NCI-H1092 treated with DMSO at 0.1 percent for 48 hours (cell line): Measurements from ENCODE around the gene KCNS1.
"Not testable (repeated sequence)": the region's sequence is repeated elsewhere in the genome, so short reads cannot be mapped to it uniquely, and the experiment has no call there.

ENCODE experiments used
- DNase-seq: peaks from one replicate; lab custom pipeline; 2025; lab: John Stamatoyannopoulos, UW

KCNS1 gene

DNA sequence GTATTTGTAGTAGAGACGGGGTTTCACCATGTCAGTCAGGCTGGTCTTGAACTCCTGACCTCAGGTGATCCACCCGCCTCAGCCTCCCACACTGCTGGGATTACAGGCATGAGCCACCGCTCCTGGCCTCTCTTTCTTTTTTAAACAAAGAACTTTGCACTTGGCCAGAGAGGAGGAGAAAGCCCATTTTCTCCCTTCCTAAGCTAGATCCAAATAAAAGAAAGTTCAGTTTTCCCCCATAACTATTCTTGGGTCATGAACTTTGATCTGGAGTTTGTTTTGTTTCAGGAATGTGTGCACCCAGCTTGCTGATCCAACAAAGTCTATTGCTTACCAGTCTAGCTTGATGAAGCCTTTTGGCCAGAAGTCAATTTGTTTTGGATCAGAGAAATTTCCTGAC lies 23.4 kb downstream of the KCNS1 start:
- DNase-seq = no peak

DNA sequence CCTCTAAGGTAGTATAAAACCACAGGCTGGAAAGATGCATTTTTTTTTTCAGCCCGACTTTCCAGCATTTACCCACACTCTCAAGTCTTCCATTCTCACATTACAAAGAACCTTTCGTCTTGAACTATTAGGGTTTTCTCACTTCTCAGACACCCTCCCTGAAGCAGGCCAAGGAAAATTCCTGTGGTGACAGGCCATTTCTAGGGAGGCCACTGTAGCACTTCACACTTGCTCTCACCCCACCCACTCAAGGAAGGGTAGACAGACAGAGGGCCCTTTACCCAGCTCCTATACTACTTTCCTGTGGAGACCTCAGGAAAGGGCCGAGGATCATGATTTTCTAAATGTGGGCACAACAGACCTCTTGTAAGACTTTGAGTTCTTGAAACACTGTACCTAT lies 27.7 kb downstream of the KCNS1 start:
- no peak for DNase-seq

DNA sequence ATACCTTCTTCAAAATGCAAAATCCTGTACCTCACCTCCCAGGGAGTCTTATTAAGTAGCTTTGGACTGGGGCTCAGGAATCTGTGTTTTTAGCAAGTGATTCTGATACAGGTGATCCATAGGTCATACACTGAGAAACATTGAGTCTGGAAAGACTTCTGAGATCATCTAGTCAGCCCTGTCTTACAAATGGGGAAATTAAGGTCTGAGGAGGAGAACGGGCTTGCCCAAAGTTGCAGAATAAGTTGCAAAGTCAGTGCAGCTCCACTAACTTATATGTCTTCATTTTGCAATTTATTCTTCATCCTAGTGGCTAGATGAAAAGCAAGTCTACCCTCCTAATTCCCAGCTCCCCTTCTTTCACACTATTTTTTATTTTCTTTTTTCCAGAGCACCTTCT lies 28.9 kb downstream of the KCNS1 start:
- DNase-seq = no peak

DNA sequence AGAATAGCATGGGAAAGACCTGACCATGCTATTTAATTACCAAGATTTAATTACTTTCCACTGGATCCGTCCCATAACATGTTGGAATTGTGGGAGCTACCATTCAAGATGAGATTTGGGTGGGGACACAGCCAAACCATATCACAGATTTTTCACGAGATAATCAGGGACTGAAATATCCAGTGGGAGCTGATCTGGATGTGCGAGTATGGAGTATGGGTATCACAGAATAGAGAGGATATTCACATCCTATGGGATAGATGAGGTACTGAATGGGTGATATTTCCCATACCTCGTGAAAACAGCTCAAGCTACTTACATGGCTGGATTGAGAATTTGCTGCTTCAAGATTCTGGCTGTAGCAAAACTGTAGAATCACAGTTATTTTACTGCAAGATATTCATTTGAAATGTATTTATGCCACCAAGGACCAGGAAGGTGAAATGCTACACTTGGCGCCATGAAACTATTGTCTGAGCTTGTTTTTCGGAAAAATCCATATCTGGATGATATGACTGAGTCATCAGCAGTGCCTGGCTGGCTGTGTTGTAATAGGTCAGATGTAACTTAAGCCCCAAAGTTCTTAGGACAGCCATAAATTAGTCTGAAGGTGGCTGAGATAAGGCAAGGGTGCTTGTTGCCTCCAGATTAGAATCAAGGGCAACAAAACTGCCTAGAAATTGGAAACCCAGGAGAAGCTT lies 29.8 kb downstream of the KCNS1 start:
- DNase-seq = no peak

DNA sequence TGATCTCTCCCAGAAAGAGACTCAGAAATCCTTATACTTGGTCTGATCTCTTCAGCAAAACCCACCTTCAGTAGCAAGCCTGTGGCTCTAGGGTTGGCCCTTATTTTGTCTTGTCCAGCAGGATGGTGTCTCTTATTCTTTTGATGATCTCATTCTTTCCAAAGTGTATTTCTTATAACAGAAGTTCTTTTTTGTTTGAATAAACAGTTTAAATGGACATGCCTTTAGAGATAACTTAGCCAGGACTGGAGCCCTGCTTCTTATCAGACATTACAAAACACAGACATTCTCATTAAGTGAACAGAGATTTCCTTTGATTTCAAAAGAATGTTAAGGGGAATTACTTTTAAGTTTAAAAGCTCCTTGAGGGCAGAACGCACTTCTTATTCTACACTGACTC lies 31.7 kb downstream of the KCNS1 start:
- DNase-seq = no peak

DNA sequence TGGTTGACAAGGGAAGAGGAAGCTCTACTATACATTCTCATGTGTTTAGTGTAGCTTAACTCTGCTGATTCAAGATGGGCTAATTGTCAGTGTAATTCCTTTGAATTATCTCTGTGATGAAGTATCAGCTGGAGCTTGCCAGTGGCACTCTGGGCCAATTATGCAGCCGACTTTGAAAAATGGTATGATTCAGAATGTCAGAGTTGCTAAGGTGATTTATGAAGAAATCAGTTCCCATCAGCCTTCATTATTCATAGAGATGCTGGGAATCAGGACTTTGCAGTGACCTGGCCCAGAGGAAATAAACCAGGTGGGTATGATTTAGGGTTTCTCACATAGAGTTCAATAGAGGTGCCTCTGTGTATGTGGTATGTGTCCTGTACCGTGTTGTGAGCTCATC lies 33.4 kb downstream of the KCNS1 start:
- DNase-seq = no peak

DNA sequence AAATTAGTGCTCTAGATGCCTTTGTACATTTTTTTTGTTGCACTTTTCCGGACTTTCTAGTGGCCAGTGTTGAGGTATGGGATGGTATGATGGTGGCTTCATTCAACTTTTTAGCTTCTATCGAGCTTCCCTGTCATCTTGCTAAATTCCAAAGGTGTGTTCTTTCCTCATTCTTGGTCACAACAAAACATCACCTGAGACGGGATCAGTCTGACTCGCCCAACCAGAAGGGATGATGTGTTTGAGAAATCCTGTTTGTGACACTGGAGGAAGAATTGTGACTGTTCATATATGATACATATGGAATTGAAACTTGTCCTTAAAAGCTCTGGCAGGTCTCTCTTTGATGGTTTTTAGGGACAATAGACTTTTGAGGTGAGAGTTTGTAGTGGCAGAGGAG lies 33.8 kb downstream of the KCNS1 start:
- no peak for DNase-seq

DNA sequence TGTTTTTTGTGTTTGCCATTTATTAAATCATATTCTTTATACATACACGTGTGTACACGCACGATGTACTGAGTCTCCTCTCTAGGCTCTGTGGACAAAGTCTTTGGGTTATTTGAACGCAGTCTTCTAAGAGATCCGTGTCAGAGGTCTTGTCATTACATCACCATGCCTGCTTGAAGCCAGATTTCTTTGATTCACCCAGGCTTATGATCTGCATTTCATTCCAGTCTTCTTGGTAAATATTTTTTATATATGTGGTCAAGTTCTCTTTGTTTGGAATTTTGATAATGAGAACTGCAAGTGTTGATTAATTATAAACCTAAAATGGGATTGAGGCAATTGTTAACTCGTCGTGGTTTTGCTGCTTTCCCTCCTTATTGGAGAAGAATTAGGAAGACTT lies 34.6 kb downstream of the KCNS1 start:
- no peak for DNase-seq

DNA sequence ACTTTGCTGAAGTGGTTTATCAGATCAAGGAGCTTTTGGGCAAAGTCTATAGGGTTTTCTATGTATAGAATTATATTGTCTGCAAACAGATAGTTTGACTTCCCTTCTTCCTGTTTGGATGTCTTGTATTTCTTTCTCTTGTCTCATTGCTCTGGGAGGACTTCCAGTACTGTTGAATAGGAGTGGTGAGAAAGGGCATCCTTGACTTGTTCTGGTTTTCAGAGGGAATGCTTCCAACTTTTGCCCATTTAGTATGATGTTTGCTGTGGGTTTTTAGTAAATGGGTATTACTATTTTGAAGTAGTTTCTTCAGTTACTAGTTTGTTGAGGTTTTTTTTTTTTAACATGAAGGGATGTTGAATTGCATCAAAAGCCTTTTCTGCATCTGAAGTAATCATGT lies 36.1 kb downstream of the KCNS1 start:
- no peak for DNase-seq

DNA sequence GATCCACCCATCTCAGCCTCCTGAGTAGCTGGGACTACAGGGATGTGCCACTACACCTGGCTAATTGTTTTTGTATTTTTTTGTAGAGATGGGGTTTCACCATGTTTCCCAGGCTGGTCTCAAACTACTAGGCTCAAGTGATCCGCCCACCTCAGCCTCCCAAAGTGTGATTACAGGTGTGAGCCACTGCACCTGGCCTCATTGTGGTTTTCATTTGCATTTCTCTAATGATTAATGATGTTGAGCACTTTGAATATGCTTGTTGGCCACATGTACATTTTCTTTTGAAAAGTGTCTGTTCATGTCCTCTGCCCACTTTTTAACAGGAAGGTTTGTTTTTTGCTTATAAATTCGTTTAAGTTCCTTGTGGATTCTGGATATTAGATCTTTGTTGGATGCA lies 37.8 kb downstream of the KCNS1 start:
- not testable (repeated sequence) for DNase-seq

DNA sequence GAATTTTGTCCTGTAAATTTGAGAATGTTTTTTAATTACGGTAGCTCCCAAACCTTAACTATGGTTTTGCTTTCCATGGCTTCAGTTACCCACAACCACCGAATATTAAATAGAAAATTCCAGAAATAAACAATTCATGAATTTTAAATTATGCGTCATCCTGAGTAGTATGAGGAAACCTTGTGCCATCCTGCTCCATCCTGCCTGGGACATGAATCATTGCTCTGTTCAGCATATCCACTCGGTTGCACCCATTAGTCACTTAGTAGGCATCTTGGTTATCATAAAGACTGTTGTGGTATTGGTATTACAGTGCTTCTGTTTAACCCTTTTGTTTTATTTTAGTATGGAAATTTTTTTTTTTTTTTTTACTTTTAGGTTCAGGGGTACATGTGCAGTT lies 39.7 kb downstream of the KCNS1 start:
- no peak for DNase-seq

DNA sequence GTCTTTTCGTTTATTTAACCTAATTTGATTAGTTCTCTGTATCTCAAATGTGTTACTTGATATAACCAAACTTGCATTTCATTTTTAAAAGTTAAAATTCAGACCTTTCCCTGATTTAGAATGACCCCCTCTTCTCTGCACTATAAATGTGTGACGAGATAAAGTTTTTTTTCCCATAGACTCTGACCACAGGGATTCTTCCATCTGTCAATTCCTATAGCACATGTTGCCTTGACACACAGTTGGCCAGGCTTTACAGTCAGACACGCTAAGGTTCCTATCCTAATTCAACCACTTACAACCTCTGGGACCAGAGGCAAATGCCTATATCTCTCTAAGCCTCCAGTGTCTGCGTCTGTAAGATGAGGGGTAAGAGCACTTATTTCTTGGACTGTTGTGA lies 40.6 kb downstream of the KCNS1 start:
- no peak for DNase-seq

DNA sequence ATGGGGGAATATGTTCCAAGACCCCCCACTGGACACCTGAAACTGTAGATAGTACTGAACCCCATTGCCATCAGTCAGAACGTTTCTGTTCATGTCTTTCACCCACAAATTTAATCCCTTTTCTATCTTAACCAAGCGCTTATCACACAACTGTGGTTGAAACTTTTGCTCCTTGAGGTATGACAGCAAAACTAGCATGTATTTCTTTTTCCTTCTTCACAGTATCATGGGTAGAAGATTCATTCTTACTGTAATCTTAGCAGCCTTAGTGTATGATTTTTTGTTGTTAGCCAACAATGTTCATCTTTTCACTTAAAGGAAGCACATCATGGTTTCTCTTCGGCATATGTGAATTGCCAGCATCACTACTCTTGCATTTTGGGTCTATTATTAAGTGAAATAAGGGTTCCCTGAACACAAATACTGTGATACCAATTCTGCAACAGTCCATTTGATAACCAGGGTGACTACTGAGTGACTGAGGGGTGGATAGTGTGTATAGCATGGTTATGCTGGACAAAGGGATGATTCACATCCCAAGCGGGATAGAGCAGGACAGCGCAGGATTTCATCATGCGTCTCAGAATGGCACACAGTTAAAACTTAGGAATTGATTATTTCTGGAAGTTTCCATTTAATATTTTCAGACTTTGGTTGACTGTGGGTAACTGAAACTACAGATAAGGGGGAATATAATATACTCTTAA lies 41.8 kb downstream of the KCNS1 start:
- no peak for DNase-seq

DNA sequence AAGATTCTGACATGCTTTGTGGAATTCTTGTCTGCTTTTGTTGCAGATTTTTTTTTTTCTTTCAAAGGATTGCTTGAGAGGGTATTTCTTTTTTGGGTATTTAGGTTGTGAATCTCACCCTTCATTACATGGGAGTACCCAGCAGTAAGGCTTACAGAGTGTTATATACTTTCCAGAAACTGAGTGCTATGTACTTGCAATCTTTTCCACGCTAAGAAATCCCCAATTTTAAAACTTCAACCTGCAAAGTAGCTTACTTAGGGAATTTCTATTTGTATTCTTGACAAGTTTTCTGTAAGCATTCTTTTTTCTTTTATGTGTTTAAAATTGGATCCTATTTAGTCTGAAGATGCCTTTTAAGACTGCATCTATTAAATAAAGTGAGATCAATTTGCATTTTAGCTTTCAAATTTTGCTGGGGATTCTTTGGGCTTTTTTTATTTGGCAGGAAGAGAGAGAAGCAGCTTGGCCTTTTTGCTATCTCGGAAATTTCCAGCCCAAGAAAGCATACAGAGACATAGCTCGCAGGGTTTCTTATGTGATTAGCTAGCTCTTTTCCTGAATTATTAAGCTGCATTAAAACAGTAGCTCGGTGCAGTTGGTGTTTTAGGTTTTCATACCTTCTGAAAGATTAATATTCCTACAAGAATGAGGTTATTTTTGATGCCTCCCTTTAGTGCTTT lies 42.6 kb downstream of the KCNS1 start:
- no peak for DNase-seq

DNA sequence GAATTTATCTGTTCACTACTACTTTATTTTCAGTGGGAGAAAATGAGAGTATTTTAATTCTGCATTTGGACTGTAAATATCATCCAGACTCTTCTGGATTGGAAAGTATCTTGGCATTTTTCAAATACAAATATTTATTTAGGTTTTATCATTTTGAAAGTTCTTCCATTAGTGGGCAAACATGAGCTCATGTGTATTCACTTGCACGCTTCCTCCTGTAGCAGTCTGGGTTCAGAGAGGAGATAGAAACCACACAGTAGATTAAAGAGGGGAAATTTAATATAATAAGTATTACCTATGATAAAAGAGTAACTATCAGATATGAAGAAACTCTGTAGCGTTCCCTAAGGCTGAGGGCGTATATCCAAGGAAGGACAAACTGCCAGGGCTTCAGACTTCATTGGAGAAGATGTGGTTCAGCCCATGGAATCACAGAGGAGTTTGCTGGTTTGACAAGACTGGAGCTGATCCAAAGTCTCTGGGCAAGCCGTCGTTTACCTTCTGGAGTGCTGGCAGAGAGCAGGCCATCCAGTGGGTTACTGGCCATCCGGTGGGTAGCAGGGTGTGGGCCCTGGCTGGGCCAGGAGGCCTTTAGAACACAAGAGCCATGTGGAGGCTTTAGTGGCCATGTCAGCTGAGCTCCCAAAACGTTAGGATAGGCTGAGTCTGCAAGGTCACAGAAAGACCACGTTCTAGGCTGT lies 44.3 kb downstream of the KCNS1 start:
- DNase-seq = no peak

DNA sequence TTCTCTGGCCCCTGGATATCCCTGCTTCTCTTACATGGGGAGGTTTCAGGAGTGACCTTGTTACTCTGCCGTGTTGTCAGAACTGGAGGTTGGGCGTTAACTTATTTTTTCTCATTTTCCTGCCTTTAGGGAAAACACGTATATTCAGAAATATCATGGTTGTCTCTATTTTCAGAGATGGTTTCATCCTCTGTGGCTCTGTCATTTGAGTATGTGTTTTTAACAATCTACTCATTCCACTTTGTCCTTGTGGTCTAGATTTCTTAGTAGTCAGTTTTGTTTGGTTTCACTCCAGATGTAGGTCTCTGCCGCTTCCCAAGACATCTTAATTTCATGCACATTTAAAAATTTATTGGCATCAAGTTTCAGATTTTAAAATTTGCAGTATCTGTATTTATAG lies 45.9 kb downstream of the KCNS1 start:
- no peak for DNase-seq

DNA sequence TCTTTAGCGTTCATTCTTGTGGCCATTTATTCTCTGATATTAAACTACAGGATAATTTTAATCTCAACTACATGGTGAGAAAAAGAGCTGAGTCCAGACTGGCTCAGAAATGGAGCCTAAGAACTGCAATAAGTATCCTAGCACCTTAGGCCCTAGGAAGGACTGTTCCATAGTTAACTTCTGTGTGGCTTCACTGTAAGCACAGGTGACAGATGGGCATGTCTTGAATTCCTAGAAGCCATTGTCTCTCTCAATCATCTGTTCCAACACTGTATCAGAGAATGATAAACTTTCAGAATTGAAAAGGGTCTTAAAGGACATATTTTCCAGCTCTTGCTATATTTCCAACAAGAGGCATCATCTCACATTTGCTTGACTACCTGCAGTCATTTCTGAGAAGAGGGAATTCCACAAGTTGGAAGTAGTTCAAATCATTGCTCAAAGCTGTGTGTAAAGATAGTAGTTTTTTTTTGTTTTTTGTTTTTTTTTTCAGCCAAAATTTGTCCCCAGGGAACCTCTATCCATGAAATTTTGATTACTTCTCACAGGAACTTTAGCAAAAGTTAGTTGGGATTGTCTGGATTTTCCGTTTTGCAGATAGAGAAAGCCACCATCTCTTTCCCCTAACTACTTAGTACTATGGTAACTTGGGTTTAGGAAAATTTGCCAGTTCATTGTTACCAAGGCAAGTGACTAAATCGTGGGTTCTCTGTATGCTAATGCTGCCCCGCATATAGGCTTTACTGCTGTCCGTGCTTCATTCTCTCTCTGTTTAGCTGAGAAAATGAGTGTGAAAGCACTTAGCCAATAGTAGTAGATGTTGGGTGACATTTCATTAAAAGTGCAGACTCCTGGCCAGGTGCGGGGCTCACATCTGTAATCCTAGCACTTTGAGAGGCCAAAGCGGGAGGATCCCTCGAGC lies 47.2 kb downstream of the KCNS1 start:
- DNase-seq = no peak

DNA sequence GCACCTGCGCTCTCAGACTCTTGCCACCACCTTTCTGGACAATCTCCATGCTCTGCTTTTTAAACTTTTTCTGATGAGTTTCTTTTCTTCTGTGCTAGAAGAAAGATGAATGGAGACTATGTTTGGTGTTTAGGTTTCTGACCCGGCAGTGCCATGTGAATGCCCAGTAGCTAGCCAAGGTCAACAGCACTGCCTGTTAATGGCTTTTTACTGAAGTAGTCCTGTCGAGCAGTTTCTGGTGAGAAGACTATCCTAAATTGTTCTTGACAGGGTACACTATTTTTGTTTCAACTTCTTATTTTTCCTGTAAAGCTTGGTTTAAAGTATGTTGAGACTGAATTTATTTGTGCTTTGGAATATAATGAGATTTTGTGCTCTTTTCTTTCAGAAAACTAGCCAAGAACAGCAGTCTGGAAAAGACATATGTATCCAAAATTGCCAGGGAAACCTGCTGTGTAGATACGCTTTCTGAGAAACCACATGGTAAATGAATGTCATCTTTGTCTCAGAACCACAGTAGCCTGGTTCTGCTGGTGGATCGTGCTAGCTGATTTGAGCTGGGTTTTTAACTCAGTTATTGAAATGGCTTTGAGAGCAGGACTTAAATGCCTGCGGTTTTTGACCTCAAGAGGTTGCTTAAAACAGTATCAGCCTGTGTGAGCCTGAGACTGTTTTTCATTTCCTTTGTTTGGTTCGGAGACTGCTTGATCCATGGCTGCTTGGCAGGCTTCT lies 48.1 kb downstream of the KCNS1 start:
- DNase-seq = no peak

DNA sequence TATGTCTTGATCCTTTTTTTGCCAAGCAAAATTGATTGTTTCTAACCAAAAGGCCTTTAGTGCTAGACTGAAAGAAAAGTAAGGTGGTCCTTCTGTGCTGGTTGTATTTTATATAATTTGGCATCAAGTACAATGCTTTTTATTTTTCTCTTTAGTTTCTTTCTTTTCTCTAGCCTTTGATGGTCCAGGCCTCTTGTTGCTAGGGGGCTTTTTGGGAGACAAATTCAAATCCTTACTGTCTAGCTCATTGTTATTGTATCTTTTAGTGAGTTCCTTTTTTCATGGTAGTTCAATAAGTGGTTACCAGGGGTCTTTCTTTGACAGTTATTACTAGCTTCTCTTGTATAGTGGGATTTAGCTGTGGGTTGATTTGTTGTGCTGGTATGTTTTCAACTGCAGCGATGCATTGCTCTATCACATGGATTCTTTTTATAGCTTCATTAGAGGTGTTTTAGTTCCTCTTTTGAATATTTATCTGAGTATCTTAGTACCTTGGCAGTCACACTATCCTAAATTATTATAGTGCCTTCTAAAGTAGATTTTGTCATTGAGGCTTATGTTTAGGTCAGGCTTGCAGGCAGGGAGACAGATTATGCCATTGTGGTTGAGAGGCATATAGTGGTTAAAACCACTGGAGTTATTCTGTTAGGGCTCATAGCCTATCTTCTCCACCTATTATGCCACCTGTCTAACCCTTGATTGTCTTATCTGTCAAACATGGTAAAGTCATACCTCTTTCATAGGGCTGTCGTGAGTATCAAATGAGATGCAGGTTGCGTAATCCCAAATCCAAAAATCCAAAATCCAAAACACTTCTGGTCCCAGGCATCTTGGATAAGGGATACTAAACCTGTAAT lies 49.5 kb downstream of the KCNS1 start:
- no peak for DNase-seq

DNA sequence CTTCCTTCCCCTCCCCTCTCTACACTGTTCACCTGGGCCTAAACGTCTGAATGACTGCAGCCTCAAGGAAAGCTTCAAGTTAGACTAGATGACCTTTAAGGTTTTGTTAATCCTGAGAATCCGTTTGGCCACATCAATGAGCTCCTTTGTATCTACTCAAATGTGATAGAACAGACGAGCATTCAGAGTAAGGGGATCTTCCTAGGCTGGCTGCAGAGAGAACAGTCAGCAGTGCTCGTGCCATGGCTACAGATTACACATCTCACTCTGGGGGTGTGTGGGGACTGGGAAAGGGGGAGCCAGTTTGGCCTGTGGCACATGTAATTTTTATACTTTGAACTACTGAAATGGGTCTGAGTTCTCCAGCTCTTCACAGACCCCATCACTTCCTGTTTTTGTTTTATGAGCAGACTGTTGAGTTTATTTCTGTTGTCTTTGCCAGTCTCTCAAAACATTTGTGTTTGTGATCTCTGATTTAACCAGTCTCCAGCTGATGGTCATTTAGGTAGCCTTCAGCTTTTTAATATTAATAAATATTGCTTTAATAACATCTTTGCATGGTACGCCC lies 50.9 kb downstream of the KCNS1 start:
- DNase-seq = no peak
